ENCODE results near the gene NTN5.

GRCh38 chr19:48632692-48633147 lies 40.1 kb downstream of the NTN5 start:
- TF ChIP-seq CTCF (IDR thresholded peaks at IDR 0.05; ENCODE audit: insufficient read depth, low read depth, low read length): no peak
- no peak for TF ChIP-seq EZH2 (IDR thresholded peaks at IDR 0.05; ENCODE audit: insufficient read depth, low read length)
